Sigmoid colon (tissue), 7 donors: ENCODE results near the gene SYTL5. TPM values are rescaled to one million over a fixed set of nuclear protein-coding genes. Genes with fewer than 3 reads are reported as not detected.

ENCODE experiments used
- DNase-seq: peaks from one replicate; pipeline ENCODE4 v3.0.0-alpha.2; 2019
- H3K27ac ChIP-seq, 4 donors: fragments of 200-600 bp; sonication (generic); one replicate each; pipeline ENCODE4 v1.5.1; 2016 to 2019; ENCODE audit warnings: mild to moderate bottlenecking in 1 of 4
- H3K27me3 ChIP-seq, 3 donors: fragments of 200-600 bp; sonication (generic); one replicate each; pipeline ENCODE4 v1.5.1; 2019; ENCODE audit warnings: mild to moderate bottlenecking in 1 of 3
- H3K36me3 ChIP-seq, 4 donors: fragments of 200-600 bp; sonication (generic); one replicate each; pipeline ENCODE4 v1.5.1; 2016 to 2019
- H3K4me1 ChIP-seq, 4 donors: fragments of 200-600 bp; sonication (generic); one replicate each; pipeline ENCODE4 v1.5.1; 2017 to 2019
- H3K4me3 ChIP-seq, 4 donors: fragments of 200-600 bp; sonication (generic); one replicate each; pipeline ENCODE4 v1.5.1; 2017 to 2019; ENCODE audit warnings: mild to moderate bottlenecking in 2 of 4, moderate library complexity in 1 of 4
- H3K9me3 ChIP-seq, 4 donors: fragments of 200-600 bp in 3 of 4; sonication (generic) in 3 of 4; one replicate each; pipeline versions ENCODE4 v1.5.1 to v1.6.1; 2013 to 2019
- CTCF ChIP-seq, 4 experiments: fragments of 450-650 bp in 3 of 4; fragments of 200-600 bp in 1 of 4; IDR thresholded peaks; one replicate each; pipeline ENCODE4 v1.5.1; 2016 to 2019; ENCODE audit warnings: antibody characterized with exemption in 4 of 4, mild to moderate bottlenecking in 3 of 4, moderate library complexity in 2 of 4
- EP300 ChIP-seq, 4 donors: sonication (generic); formaldehyde crosslinking; IDR thresholded peaks; one replicate each; pipeline ENCODE4 v1.6.1; 2017; ENCODE audit warnings: antibody characterized with exemption in 4 of 4
- POLR2A ChIP-seq, 2 donors: fragments of 450-650 bp; IDR thresholded peaks; one replicate each; pipeline ENCODE4 v1.6.1; 2016; ENCODE audit warnings: antibody characterized with exemption in 2 of 2, mild to moderate bottlenecking in 2 of 2, moderate library complexity in 2 of 2
- POLR2AphosphoS5 ChIP-seq, 4 donors: sonication (generic); formaldehyde crosslinking; IDR thresholded peaks; one replicate each; pipeline ENCODE4 v1.6.1; 2017; ENCODE audit warnings: antibody characterized with exemption in 4 of 4
- whole genome bisulfite sequencing, 2 donors: extraction: QIAGEN DNeasy Blood & Tissue Kit; methylation state at CpG; one replicate each; pipeline ENCODE4 v1.1.7; 2013; 5-methylcytosine and 5-hydroxymethylcytosine counted together
- intact Hi-C: fragments of 100-400 bp; cut with DNase I; formaldehyde crosslinking; loops from one replicate; pipeline ENCODE4 v1.15.1; 2023
- polyA plus RNA-seq, 3 donors: library from polyadenylated mRNA; stranded (reverse); fragments of 200-250 nt; gene quantifications; one replicate each; pipeline ENCODE4 v1.2.3, GENCODE V29; 2013
- total RNA-seq, 4 donors: library from RNA; depleted of rRNA; stranded (reverse); fragments of >200 nt; gene quantifications; one replicate each; pipeline ENCODE4 v1.1.0, GENCODE V29; 2016
- donor health status: healthy with polysubstance abuse.
- donor health status: Bipolar disorder and iron deficiency.
- donor health status: healthy.

SYTL5 gene
- total and polyA plus RNA-seq, 7 donors, result under 0.01 to 21.0 (median 1.9) TPM; not detected in 1

DNA sequence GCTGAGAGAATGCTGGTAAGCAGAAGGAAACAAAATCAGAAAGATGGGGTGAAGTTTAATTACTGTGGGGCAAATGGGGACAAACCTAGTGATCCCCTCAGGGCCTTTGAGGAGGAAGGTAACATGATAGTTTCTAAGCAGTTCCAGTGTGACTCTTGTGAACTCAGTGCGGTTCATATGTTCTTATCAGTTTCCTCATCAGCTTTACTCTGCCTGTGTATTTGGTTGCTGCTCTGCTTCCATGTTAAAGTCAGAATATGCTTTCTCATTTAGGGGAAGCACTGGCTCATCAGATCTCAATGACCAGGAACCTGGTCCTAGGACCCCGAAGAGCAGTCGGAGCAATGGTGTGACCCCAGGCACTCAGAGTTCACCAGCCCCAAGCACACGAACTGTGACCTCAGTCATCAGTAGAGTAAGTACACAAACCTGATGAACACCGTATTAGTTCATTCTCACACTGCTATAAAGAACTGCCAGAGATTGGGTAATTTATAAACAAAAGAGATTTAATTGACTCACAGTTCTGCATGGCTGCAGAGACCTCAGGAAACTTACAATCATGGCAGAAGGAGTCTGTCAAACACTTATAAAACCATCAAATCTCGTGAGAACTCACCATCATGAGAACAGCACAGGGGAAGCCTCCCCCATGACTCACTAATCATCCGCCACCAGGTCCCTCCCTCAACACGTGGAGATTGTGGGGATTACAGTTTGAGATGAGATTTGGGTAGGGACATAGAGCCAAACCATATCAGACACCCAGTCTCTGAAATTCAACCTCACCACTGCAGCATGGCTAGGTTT is 83.0 kb downstream of the SYTL5 start:
- H3K27me3 ChIP-seq, result no peaks in the 10 kb centered on the region
- TF ChIP-seq EP300 (IDR thresholded peaks at IDR 0.05) (no peak), POLR2AphosphoS5 (IDR thresholded peaks at IDR 0.05) (no peak), POLR2A (IDR thresholded peaks at IDR 0.05) (no peak), CTCF (IDR thresholded peaks at IDR 0.05) (no peak)
- intact Hi-C loops, result no loop called here
- H3K9me3 ChIP-seq, result no peaks in the 10 kb centered on the region
- WGBS, 2 donors, result 68 to 77% methylated on average over 8 of the region's 8 CpGs
- no peak overlapping the region for H3K4me3 ChIP-seq
- H3K36me3 ChIP-seq, result no peaks in the 10 kb centered on the region
- H3K27ac ChIP-seq, result no peak overlapping the region
- H3K4me1 ChIP-seq, result no peaks in the 10 kb centered on the region
- no peak for DNase-seq

GRCh38 chrX:38095971-38096529 is 89.7 kb downstream of the SYTL5 start:
- no peaks in the 10 kb centered on the region for H3K36me3 ChIP-seq
- H3K4me1 ChIP-seq, result no peaks in the 10 kb centered on the region
- WGBS, 2 donors, result 66 to 68% methylated on average over 4 of the region's 4 CpGs
- DNase-seq, result no peak
- no peaks in the 10 kb centered on the region for H3K9me3 ChIP-seq
- no peak overlapping the region for H3K4me3 ChIP-seq
- no peaks in the 10 kb centered on the region for H3K27me3 ChIP-seq
- no peak overlapping the region for H3K27ac ChIP-seq
- TF ChIP-seq CTCF (IDR thresholded peaks at IDR 0.05) (no peak), EP300 (IDR thresholded peaks at IDR 0.05) (no peak), POLR2AphosphoS5 (IDR thresholded peaks at IDR 0.05) (no peak)
- intact Hi-C loops, result no loop called here

DNA sequence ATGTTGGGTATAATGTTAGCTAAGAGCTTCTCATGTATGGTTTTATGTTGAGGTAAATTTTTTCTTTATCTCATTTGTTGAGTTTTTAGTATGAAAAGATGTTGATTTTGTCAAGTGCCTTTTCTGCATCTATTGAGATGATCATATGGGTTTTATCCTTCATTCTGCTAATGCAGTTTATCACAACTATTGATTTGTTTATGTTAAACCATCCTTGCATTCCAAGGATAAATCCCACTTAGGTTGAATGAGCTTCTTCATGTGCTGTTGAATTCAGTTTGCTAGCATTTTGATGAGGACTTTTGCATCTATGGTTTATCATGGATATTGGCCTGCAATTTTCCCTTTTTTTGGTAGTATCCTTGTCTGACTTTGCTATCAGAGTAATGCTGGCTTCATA is 93.3 kb downstream of the SYTL5 start:
- intact Hi-C loops, result no loop called here
- Histone ChIP-seq H3K27ac (no peak overlapping the region), H3K27me3 (no peaks in the 10 kb centered on the region), H3K9me3 (no peaks in the 10 kb centered on the region), H3K4me3 (no peak overlapping the region), H3K36me3 (no peaks in the 10 kb centered on the region), H3K4me1 (no peaks in the 10 kb centered on the region)
- TF ChIP-seq EP300 (IDR thresholded peaks at IDR 0.05) (no peak), POLR2AphosphoS5 (IDR thresholded peaks at IDR 0.05) (no peak), POLR2A (IDR thresholded peaks at IDR 0.05) (no peak), CTCF (IDR thresholded peaks at IDR 0.05) (no peak)
- DNase-seq, result no peak

DNA sequence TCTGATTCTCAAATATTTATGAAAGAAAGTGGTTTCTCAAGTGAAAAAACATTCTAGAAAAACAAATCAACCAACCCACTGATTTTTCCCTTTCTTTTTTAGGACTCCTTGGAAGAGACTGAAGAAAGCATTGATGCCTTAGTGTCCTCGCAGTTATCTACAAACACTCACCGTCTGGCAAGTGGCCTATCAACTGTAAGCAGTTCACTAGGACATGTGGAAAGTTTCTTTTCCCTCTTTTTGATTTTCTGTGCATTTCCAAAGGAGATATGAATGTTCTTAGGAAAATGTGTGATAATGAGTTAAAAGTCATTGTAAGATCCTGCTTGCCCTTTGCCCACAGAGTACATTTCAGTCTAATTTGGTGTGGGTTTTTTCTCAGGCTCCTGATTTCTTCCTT is 95.9 kb downstream of the SYTL5 start:
- intact Hi-C loops, result no loop called here
- Histone ChIP-seq H3K27ac (no peak overlapping the region), H3K27me3 (no peaks in the 10 kb centered on the region), H3K9me3 (no peaks in the 10 kb centered on the region), H3K36me3 (no peaks in the 10 kb centered on the region), H3K4me3 (no peak overlapping the region), H3K4me1 (no peaks in the 10 kb centered on the region)
- DNase-seq, result no peak
- TF ChIP-seq CTCF (IDR thresholded peaks at IDR 0.05), result no peak
- no peak for TF ChIP-seq POLR2A (IDR thresholded peaks at IDR 0.05)
- no peak for TF ChIP-seq POLR2AphosphoS5 (IDR thresholded peaks at IDR 0.05)
- TF ChIP-seq EP300 (IDR thresholded peaks at IDR 0.05), result no peak
- WGBS, 2 donors, result 89 to 94% methylated on average over 2 of the region's 2 CpGs
